Measurements from ENCODE around the gene ZNF512B. TPM values are rescaled to one million over a fixed set of nuclear protein-coding genes. Genes with fewer than 3 reads are reported as not detected.
A peak's percentile ranks its signal among the peaks of the same experiment; 100 is the strongest.

The ZNF512B gene
- total RNA-seq, 2 donors from 2014 or later, result 10.0 to 21.4 TPM

- Mint-ChIP-seq H3K27ac (peak overlapping the region in 1 of 2 donors; percentile 9), H3K9me3 (no peaks in the 10 kb centered on the region), H3K36me3 (no peaks in the 10 kb centered on the region)
- DNase-seq (ENCODE audit: low spot score in 2 of 2) (no peak), ATAC-seq (no peak)
These were observed 61.6 kb downstream of the ZNF512B start for GRCh38 chr20:63908008-63908682.

Other genes starting within 250 kb of the ZNF512B start
- 10 to 100 TPM in 1 of 2 donors, 1 to 10 TPM in 1; 6.3 to 18.2 TPM for gene LIME1, start 233.3 kb downstream of the ZNF512B start, total RNA-seq
- 10 to 100 TPM; 24.7 to 37.2 TPM for gene SLC2A4RG, start 230.2 kb downstream of the ZNF512B start, total RNA-seq
- gene ZBTB46, start 138.7 kb downstream of the ZNF512B start, total RNA-seq, result 1 to 10 TPM in 1 of 2 donors, under 1 TPM in 1; 0.39 to 1.2 TPM
- not detected for gene ABHD16B, start 108.4 kb downstream of the ZNF512B start, total RNA-seq
- gene TPD52L2, start 104.7 kb downstream of the ZNF512B start, total RNA-seq, result 10 to 100 TPM; 31.3 to 62.1 TPM
- 10 to 100 TPM; 30.7 to 41.9 TPM for gene DNAJC5, start 74.8 kb downstream of the ZNF512B start, total RNA-seq
- gene UCKL1, start 13.5 kb downstream of the ZNF512B start, total RNA-seq, result 10 to 100 TPM; 21.3 to 32.7 TPM
- 10 to 100 TPM in 1 of 2 donors, 1 to 10 TPM in 1; 8.2 to 65.4 TPM for gene SAMD10, start 9.7 kb upstream of the ZNF512B start, total RNA-seq
- 10 to 100 TPM; 82.1 to 82.7 TPM for gene PRPF6, start 11.2 kb upstream of the ZNF512B start, total RNA-seq
- gene C20orf204, start 66.3 kb upstream of the ZNF512B start, total RNA-seq, result 10 to 100 TPM; 14.2 to 18.8 TPM
- gene SOX18, start 79.7 kb upstream of the ZNF512B start, total RNA-seq, result 1 to 10 TPM in 1 of 2 donors, under 1 TPM in 1; 0.39 to 1.4 TPM
- 10 to 100 TPM; 21.9 to 79.3 TPM for gene TCEA2, start 93.3 kb upstream of the ZNF512B start, total RNA-seq
- gene RGS19, start 109.6 kb upstream of the ZNF512B start, total RNA-seq, result 10 to 100 TPM; 21.5 to 47.8 TPM
- 1 to 10 TPM in 1 of 2 donors, under 1 TPM in 1; 0.32 to 1.2 TPM for gene OPRL1, start 110.2 kb upstream of the ZNF512B start, total RNA-seq
- gene LKAAEAR1, start 114.5 kb upstream of the ZNF512B start, total RNA-seq, result not detected
- gene NPBWR2, start 137.6 kb upstream of the ZNF512B start, total RNA-seq, result not detected
- under 1 TPM in 1 of 2 donors, not detected in 1; 0.16 TPM for gene MYT1, start 194.5 kb upstream of the ZNF512B start, total RNA-seq

Data from activated naive CD4-positive, alpha-beta T cell treated with anti-CD3 and anti-CD28 coated beads, Interleukin-2, amount 50 U/mL, for 72 hours (primary cell).